Spleen (tissue), 7 donors: ENCODE data around the gene RBPMS2.
"Not testable (repeated sequence)": the region's sequence is repeated elsewhere in the genome, so short reads cannot be mapped to it uniquely, and the experiment has no call there.

Experiments used
- POLR2A ChIP-seq, 3 donors: fragments of 450-650 bp; IDR thresholded peaks; one replicate each; pipeline ENCODE4 v1.5.1; 2017; ENCODE audit warnings: antibody characterized with exemption in 3 of 3, mild to moderate bottlenecking in 1 of 3
- POLR2AphosphoS5 ChIP-seq, 3 donors: sonication (generic); formaldehyde crosslinking; IDR thresholded peaks; one replicate each; pipeline ENCODE4 v1.5.1; 2017; ENCODE audit warnings: antibody characterized with exemption in 3 of 3
- TF ChIP-seq, protein P1 (sequence below), 11 experiments: fragments of 200-600 bp in 7 of 11; fragments of 450-650 bp in 4 of 11; sonication (generic) in 4 of 11; IDR thresholded peaks in 8 of 11; conservative IDR thresholded peaks in 3 of 11; 1 replicate in 7 of 11; 2 replicates in 4 of 11; pipeline versions ENCODE4 v1.4.0 to v1.8.0; 2016 to 2021; ENCODE audit warnings: antibody characterized with exemption in 11 of 11, inconsistent platforms in 4 of 11, mild to moderate bottlenecking in 1 of 11
- donor health status: DM: no; HTN: no; CAD: no; lungs with moderate emphysema.
- donor health status: DM: no; HTN: no; CAD: no.
- donor health status: DM: no; HTN: no; CAD: no.

- not testable (repeated sequence) for TF ChIP-seq POLR2A, POLR2AphosphoS5 (IDR thresholded peaks at IDR 0.05)
- TF ChIP-seq, protein P1, sequence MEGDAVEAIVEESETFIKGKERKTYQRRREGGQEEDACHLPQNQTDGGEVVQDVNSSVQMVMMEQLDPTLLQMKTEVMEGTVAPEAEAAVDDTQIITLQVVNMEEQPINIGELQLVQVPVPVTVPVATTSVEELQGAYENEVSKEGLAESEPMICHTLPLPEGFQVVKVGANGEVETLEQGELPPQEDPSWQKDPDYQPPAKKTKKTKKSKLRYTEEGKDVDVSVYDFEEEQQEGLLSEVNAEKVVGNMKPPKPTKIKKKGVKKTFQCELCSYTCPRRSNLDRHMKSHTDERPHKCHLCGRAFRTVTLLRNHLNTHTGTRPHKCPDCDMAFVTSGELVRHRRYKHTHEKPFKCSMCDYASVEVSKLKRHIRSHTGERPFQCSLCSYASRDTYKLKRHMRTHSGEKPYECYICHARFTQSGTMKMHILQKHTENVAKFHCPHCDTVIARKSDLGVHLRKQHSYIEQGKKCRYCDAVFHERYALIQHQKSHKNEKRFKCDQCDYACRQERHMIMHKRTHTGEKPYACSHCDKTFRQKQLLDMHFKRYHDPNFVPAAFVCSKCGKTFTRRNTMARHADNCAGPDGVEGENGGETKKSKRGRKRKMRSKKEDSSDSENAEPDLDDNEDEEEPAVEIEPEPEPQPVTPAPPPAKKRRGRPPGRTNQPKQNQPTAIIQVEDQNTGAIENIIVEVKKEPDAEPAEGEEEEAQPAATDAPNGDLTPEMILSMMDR (IDR thresholded peaks at IDR 0.05 in 8 of 11, conservative IDR thresholded peaks at IDR 0.05 in 3 of 11): not testable (repeated sequence)
Observed at GRCh38 chr15:64795299-64795698, 19.9 kb upstream of the RBPMS2 start.
